ENCODE measurements around the gene CCNYL1.

The CCNYL1 gene

GRCh38 chr2:207762146-207762545 lies 50.7 kb downstream of the CCNYL1 start:
- Histone ChIP-seq H3K4me1 (0 out of 2 replicates have a peak, but pooled peaks cover 4% of the 10 kb centered on the region), H3K27me3 (no peaks in the 10 kb centered on the region), H3K9ac (no peak overlapping the region), H4K20me1 (0 out of 2 replicates have a peak, but pooled peaks cover 5% of the 10 kb centered on the region), H3K4me3 (no peak overlapping the region), H3K27ac (no peak overlapping the region), H3K9me3 (no peaks in the 10 kb centered on the region), H3K4me2 (no peak overlapping the region), H3K36me3 (peaks cover 12% of the 10 kb centered on the region)
- no peak for TF ChIP-seq Cebpa-rat (IDR thresholded peaks at IDR 0.05)

- Histone ChIP-seq H3K4me1 (peaks cover 14% of the 10 kb centered on the region), H3K4me3 (no peak overlapping the region), H3K27ac (no peak overlapping the region), H3K9me3 (no peaks in the 10 kb centered on the region), H3K27me3 (peaks cover 10% of the 10 kb centered on the region), H3K36me3 (peaks cover 18% of the 10 kb centered on the region), H3K4me2 (no peak overlapping the region), H3K9ac (no peak overlapping the region), H4K20me1 (peaks cover 15% of the 10 kb centered on the region; the same call in 1 of the 2 replicates)
- no peak for TF ChIP-seq Cebpa-rat (IDR thresholded peaks at IDR 0.05)
These were observed 52.0 kb downstream of the CCNYL1 start for GRCh38 chr2:207763303-207763917.

GRCh38 chr2:207764096-207764630 lies 52.7 kb downstream of the CCNYL1 start:
- Histone ChIP-seq H3K27ac (no peak overlapping the region), H3K36me3 (peaks cover 18% of the 10 kb centered on the region), H3K4me3 (no peak overlapping the region), H3K4me2 (no peak overlapping the region), H3K9me3 (no peaks in the 10 kb centered on the region), H4K20me1 (peaks cover 15% of the 10 kb centered on the region; the same call in 1 of the 2 replicates), H3K27me3 (peaks cover 11% of the 10 kb centered on the region), H3K4me1 (peaks cover 16% of the 10 kb centered on the region), H3K9ac (no peak overlapping the region)
- no peak for TF ChIP-seq Cebpa-rat (IDR thresholded peaks at IDR 0.05)

- Histone ChIP-seq H3K36me3 (peaks cover 18% of the 10 kb centered on the region), H4K20me1 (peaks cover 15% of the 10 kb centered on the region; the same call in 1 of the 2 replicates), H3K9ac (no peak overlapping the region), H3K27me3 (peaks cover 11% of the 10 kb centered on the region), H3K4me3 (no peak overlapping the region), H3K4me1 (peaks cover 21% of the 10 kb centered on the region), H3K27ac (no peak overlapping the region), H3K4me2 (no peak overlapping the region), H3K9me3 (no peaks in the 10 kb centered on the region)
- TF ChIP-seq Cebpa-rat (IDR thresholded peaks at IDR 0.05): no peak
These were observed 54.1 kb downstream of the CCNYL1 start for GRCh38 chr2:207765547-207765946.

GRCh38 chr2:207766041-207766551 lies 54.7 kb downstream of the CCNYL1 start:
- Histone ChIP-seq H3K4me2 (no peak overlapping the region), H4K20me1 (peaks cover 15% of the 10 kb centered on the region; the same call in 1 of the 2 replicates), H3K9me3 (no peaks in the 10 kb centered on the region), H3K27ac (no peak overlapping the region), H3K4me1 (peaks cover 22% of the 10 kb centered on the region), H3K36me3 (peaks cover 18% of the 10 kb centered on the region), H3K4me3 (no peak overlapping the region), H3K9ac (no peak overlapping the region), H3K27me3 (peaks cover 11% of the 10 kb centered on the region)
- no peak for TF ChIP-seq Cebpa-rat (IDR thresholded peaks at IDR 0.05)

GRCh38 chr2:207766697-207767460 lies 55.4 kb downstream of the CCNYL1 start:
- no peaks in the 10 kb centered on the region for H3K9me3 ChIP-seq
- H3K36me3 ChIP-seq: peaks cover 14% of the 10 kb centered on the region
- H3K4me2 ChIP-seq: no peak overlapping the region
- H3K9ac ChIP-seq: no peak overlapping the region
- no peak for TF ChIP-seq Cebpa-rat (IDR thresholded peaks at IDR 0.05)
- peaks cover 11% of the 10 kb centered on the region for H3K27me3 ChIP-seq
- no peak overlapping the region for H3K4me3 ChIP-seq
- H3K4me1 ChIP-seq: peaks cover 22% of the 10 kb centered on the region
- no peak overlapping the region for H3K27ac ChIP-seq
- peaks cover 15% of the 10 kb centered on the region; the same call in 1 of the 2 replicates for H4K20me1 ChIP-seq

- Histone ChIP-seq H3K27ac (no peak overlapping the region), H3K27me3 (peaks cover 11% of the 10 kb centered on the region), H3K9ac (peak overlapping the region; percentile 80; the same call in 1 of the 2 replicates), H4K20me1 (peaks cover 15% of the 10 kb centered on the region; the same call in 1 of the 2 replicates), H3K36me3 (peaks cover 12% of the 10 kb centered on the region), H3K4me1 (peaks cover 22% of the 10 kb centered on the region), H3K4me2 (peak overlapping the region; percentile 92), H3K9me3 (no peaks in the 10 kb centered on the region), H3K4me3 (peak overlapping the region; percentile 91)
- TF ChIP-seq Cebpa-rat (IDR thresholded peaks at IDR 0.05): no peak
These were observed 56.2 kb downstream of the CCNYL1 start for GRCh38 chr2:207767461-207768167.

- Histone ChIP-seq H3K4me1 (peaks cover 22% of the 10 kb centered on the region), H3K4me2 (peak overlapping the region; percentile 92), H3K27ac (no peak overlapping the region), H3K36me3 (peaks cover 12% of the 10 kb centered on the region), H3K9ac (peak overlapping the region; percentile 80), H4K20me1 (peaks cover 15% of the 10 kb centered on the region; the same call in 1 of the 2 replicates), H3K4me3 (peak overlapping the region; percentile 91), H3K9me3 (no peaks in the 10 kb centered on the region), H3K27me3 (peaks cover 11% of the 10 kb centered on the region)
- TF ChIP-seq Cebpa-rat (IDR thresholded peaks at IDR 0.05): no peak
These were observed 56.9 kb downstream of the CCNYL1 start for GRCh38 chr2:207768168-207768865.
